HG02623 (cell line): ENCODE results near the gene MIDN.

ENCODE experiments used
- ATAC-seq: cut with Tn5 transposase; IDR thresholded peaks from one replicate; pipeline ENCODE4 v1.9.1; 2021; ENCODE audit warnings: moderate library complexity; ENCODE audit not compliant: unreplicated experiment

The MIDN gene

GRCh38 chr19:1220976-1221903 is 27.1 kb upstream of the MIDN start:
- no peak for ATAC-seq

DNA sequence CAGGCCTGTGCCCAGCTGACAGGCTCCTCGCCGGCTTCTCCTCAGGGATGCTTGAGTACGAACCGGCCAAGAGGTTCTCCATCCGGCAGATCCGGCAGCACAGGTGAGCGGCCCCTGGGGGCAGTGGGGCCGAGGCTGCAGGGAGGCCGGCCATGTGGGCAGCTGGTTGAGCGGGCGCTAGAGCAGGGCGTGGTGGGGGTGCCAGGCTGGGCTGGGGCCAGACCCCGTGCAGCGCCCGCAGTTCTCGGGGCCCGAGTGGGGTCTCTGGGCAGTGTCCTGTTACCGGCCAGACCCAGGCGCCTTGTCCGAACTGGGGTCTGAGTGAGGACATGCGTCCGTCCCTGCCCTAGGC is 26.5 kb upstream of the MIDN start:
- no peak for ATAC-seq

DNA sequence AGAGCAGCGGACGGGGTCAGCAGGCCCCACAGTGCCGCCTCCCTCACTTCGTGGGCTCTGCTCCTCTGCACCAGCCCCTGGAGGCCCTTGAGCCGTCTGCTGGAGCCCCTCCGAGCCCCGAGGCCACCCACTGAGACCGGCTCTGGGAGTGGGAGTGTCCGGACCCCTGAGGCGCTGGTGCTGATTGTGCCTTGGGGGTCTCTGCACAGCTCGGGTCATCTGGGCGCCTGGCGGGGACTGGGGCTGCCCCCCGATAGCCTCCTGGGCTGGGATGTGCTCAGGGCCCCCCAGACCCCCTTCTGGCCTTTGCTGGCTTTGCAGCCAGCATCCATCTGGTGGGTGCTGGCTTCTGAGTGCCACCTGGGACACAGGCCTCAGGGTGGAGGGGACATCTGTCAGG is 26.0 kb upstream of the MIDN start:
- ATAC-seq, result no peak

DNA sequence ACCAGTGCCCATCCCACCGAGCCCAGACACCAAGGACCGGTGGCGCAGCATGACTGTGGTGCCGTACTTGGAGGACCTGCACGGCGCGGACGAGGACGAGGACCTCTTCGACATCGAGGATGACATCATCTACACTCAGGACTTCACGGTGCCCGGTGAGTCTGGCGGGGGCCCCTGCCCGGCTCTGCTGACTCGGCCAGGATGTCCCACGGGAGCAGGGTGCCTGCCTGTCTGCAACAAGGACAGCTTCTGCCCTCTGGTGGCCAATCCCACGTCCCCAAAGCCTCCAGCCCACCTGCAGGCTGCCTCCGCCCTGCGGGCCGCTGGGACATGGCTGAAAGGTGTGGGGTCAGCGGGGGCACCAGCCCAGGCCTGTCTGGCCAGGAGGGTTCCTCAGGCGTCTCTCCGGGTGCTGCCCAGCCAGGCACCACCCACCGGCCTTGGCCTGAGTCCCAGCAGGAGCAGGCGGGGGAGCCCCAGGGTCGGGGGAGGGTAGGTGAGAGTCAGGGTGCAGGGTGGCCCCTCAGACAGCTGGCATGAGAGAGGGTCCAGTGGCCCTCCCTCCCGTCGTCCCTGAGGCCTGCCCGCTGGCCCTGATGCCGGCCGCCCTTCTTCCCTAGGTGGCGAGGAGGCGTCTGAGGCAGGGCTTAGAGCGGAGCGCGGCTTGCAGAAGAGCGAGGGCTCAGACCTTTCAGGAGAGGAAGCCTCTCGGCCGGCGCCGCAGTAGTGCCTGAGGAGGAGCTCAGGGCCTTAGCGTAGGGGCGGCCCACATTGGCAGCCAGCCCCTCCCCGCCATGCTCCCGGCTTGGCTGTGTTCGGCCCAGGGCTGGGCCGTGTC is 25.1 kb upstream of the MIDN start:
- ATAC-seq, result no peak

- ATAC-seq, result no peak
These were observed 24.1 kb upstream of the MIDN start for GRCh38 chr19:1224047-1224825.

DNA sequence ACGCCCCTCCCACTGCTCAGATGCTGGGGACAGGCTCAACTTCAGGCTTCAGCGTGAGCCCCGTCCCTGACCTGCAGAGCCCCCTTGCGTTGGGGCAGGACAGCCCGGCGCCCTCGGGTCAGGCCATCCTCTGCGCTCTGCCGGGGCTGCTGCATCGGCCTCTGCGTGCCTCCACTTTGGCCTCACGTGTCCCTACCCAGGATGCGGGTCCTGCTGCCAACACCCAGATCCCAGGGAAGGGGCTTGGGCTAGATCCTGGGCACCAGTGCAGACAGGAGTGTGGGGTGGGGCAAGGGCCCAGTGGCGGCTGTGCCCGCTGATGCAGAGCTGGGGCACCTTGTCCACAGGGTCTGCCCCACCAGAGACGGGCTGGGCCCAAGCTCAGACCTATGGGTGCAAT is 23.5 kb upstream of the MIDN start:
- no peak for ATAC-seq

- no peak for ATAC-seq
These were observed 22.8 kb upstream of the MIDN start for GRCh38 chr19:1225440-1226226.

DNA sequence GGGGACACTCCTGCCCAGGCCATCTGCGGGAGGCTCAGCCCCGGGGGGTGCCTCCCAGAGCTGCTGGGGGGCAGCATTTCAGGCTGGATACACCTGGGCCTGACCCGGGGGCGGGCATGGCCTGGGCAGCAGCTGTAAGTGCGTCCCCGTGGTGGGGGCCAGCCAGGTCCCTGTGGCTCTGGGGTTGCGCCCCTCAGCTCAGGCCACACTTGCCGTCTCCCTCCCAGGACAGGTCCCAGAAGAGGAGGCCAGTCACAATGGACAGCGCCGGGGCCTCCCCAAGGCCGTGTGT is 22.2 kb upstream of the MIDN start:
- ATAC-seq, result no peak

GRCh38 chr19:1226522-1227303 is 21.7 kb upstream of the MIDN start:
- no peak for ATAC-seq

- no peak for ATAC-seq
These were observed 20.9 kb upstream of the MIDN start for GRCh38 chr19:1227304-1228054.

GRCh38 chr19:1228161-1228957 is 20.0 kb upstream of the MIDN start:
- ATAC-seq, result no peak

DNA sequence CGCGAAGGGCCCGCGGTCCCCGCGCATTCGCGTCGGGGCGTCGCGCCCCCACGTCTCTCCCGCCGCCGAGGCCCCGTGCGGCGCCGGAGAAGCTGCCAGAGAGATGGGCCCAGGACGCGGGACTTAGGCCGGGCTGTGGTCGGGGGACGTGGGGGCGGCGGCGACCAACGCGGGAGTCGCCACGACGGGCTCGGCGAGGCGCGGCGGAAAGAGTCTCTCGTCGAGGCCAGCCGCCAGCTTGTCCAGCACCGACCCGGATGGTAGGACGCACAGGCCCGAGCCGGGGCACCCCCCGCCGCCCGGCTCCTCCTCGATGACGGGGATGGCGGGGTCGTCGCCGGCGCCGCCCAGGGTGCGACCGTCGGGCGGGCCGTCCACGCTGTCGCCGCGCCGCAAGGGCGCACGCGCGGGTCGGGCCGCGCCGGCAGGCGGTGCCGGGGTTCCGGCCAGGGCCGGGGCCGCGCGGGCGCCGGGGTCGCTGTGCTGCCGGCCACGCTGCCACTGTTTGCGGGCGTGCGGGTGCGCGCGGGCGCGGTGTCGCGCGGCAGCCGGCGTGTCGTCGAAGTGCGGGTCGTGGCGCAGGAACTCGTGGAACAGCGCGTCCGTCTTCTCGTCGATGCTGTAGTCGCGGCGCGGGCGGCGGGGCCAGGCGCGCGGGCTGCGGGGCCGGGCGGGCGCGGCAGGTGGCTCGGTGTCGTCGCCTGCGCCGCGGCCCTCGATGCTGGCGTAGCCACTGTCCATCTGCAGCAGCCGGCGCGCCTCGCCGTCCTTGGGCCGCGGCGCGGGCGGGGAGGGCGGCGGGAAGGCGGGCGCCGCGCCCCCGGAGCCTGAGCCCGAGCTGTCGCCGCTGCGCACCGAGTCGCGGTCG is 19.1 kb upstream of the MIDN start:
- ATAC-seq, result no peak

GRCh38 chr19:1229924-1230782 is 18.2 kb upstream of the MIDN start:
- ATAC-seq, result no peak

DNA sequence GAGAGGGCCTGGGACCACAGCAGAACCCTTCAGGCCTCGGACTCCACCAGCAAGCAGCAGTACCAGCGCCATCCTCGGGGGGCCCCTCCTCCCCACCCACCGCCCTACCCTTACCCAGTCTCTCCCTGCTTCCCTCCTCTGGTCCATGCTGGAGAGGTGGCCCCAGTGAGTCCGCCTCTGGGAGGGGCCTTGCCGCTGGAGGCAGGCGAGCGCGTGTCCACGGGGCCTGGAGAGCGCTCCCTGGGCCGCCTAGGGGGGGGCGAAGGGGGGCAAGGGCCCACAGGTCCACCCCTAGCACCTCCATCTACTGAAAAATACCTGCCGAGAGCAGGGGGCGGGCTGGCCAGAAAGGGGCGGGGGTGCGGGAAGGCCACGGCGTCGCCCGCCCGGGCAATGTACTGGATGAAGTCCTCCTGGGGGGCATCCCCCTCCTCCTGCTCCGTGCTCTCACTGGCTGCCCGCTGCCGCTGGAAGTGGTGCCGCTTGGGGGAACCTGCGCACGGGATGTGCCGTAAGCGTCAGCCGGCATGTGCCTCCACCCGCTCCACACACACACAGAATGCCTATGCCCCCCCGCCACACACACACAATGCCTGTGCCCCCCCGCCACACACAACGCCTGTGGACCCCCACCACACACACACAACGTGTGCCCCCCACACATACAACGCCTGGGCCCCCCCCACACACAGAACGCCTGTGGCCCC is 17.4 kb upstream of the MIDN start:
- ATAC-seq, result no peak

DNA sequence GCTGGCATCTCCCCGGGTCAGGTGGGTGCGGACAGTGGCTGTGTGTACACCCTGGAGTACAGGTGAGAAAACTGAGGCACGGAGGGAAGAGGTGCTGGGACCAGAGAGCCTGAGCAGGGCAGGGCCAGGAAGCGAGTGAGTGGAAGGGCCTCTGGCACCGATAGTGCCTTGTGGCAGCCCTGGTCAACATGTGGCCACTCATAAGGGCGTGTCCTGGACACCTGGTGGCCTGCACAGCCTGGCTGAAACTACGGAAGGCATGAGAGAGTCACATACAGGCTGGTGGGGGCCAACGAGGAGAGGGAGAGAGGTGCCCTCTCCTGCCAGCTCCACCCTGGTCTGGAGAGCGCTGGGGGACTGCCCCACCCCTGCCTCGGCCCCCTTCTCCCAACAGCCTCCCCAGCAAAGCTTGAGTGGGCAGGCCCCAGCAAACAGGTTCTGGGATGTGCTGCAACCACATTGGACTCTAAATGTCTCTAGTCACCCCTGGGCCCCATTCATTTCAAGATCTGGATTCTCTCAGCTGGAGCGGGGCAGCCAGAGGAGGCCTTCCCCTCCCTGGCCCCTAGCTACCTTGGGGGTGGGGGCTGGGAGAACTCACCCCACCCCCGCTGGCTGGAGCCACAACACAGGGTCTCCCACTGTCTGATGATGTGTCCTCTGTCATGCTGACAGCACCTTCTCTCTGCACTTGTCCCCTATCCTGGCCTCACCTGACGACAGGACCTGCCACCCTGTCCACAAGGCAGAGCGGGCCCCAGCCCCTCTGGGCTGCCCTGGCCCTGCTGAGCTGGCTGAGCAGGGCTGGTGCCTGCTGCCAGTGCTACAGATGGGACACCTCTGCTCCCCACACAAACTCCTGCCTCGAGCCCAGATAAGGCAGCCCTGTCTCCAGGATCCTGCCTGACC is 16.4 kb upstream of the MIDN start:
- no peak for ATAC-seq
